WTC11 (cell line): ENCODE results near the gene LDLRAD3.

ENCODE experiments used
- ATF1 ChIP-seq: sonication (generic); formaldehyde crosslinking; IDR thresholded peaks from 2 replicates; pipeline ENCODE4 v1.8.1; 2023; ENCODE audit warnings: mild to moderate bottlenecking, moderate library complexity, missing genetic modification reagents
- CREB1 ChIP-seq: sonication (generic); formaldehyde crosslinking; IDR thresholded peaks from 2 replicates; pipeline ENCODE4 v1.8.0; 2023; ENCODE audit warnings: mild to moderate bottlenecking, missing genetic modification reagents
- CTCF ChIP-seq: fragments of 200-600 bp; IDR thresholded peaks from 2 replicates; pipeline ENCODE4 v1.8.0; 2022; ENCODE audit warnings: antibody characterized with exemption
- E2F4 ChIP-seq: sonication (generic); formaldehyde crosslinking; IDR thresholded peaks from 2 replicates; pipeline ENCODE4 v1.8.1; 2022; ENCODE audit warnings: low read depth, mild to moderate bottlenecking, moderate library complexity, missing genetic modification reagents, borderline replicate concordance
- FOXJ3 ChIP-seq: sonication (generic); formaldehyde crosslinking; IDR thresholded peaks from 2 replicates; pipeline ENCODE4 v1.9.0; 2021; ENCODE audit warnings: missing genetic modification reagents, mild to moderate bottlenecking, borderline replicate concordance
- KAT7 ChIP-seq: sonication (generic); formaldehyde crosslinking; IDR thresholded peaks from 2 replicates; pipeline ENCODE4 v1.8.1; 2023; ENCODE audit warnings: missing genetic modification reagents, mild to moderate bottlenecking, borderline replicate concordance
- PRDM15 ChIP-seq: sonication (generic); formaldehyde crosslinking; IDR thresholded peaks from 2 replicates; pipeline ENCODE4 v1.8.0; 2022; ENCODE audit warnings: missing genetic modification reagents
- SMAD3 ChIP-seq: sonication (generic); formaldehyde crosslinking; IDR thresholded peaks from 2 replicates; pipeline ENCODE4 v1.8.0; 2022; ENCODE audit warnings: missing genetic modification reagents, mild to moderate bottlenecking, borderline replicate concordance
- USF2 ChIP-seq: sonication (generic); formaldehyde crosslinking; IDR thresholded peaks from 2 replicates; pipeline ENCODE4 v1.8.1; 2023; ENCODE audit warnings: mild to moderate bottlenecking, missing genetic modification reagents, moderate library complexity
- ZBTB21 ChIP-seq: sonication (generic); formaldehyde crosslinking; IDR thresholded peaks from 2 replicates; pipeline ENCODE4 v1.8.1; 2023; ENCODE audit warnings: mild to moderate bottlenecking, missing genetic modification reagents, borderline replicate concordance
- ZNF423 ChIP-seq: fragments of 250-450 bp; sonication (Bioruptor Pico); IDR thresholded peaks from 2 replicates; pipeline ENCODE4 v2.1.2; 2022; ENCODE audit warnings: mild to moderate bottlenecking, moderate library complexity
- ZSCAN18 ChIP-seq: fragments of 250-450 bp; sonication (Bioruptor Pico); IDR thresholded peaks from 2 replicates; pipeline ENCODE4 v2.1.2; 2022; ENCODE audit warnings: mild to moderate bottlenecking, moderate library complexity

- no peak for TF ChIP-seq SMAD3 (CRISPR knock-in tag)
- no peak for TF ChIP-seq USF2 (CRISPR knock-in tag)
- TF ChIP-seq ZSCAN18 (CRISPR knock-in tag), result no peak
- no peak for TF ChIP-seq CTCF
- TF ChIP-seq ZNF423, result no peak
- TF ChIP-seq FOXJ3 (CRISPR knock-in tag), result no peak
- TF ChIP-seq ATF1 (CRISPR knock-in tag), result no peak
- TF ChIP-seq CREB1, result no peak
- no peak for TF ChIP-seq E2F4 (CRISPR knock-in tag)
- TF ChIP-seq KAT7, result no peak
- TF ChIP-seq ZBTB21 (CRISPR knock-in tag), result no peak
- TF ChIP-seq PRDM15 (CRISPR knock-in tag), result no peak
Measured at GRCh38 chr11:36027731-36028130, 83.9 kb downstream of the LDLRAD3 start.
